Neuronal stem cell (in vitro differentiated cells): Measurements from ENCODE around the gene TUG1. TPM values are rescaled to one million over a fixed set of nuclear protein-coding genes. Genes with fewer than 3 reads are reported as not detected.
A peak's percentile ranks its signal among the peaks of the same experiment; 100 is the strongest.

Experiments
- DNase-seq: peaks from one replicate; pipeline ENCODE4 v3.0.0-alpha.2; 2013; ENCODE audit warnings: low spot score
- H2AFZ ChIP-seq: one replicate; pipeline ENCODE4 v1.6.1; 2013; ENCODE audit warnings: mild to moderate bottlenecking, low read length, inconsistent platforms
- H2AK5ac ChIP-seq: 2 replicates; pipeline ENCODE4 v1.6.1; 2013; ENCODE audit warnings: low read depth, mild to moderate bottlenecking, inconsistent platforms, low read length, moderate library complexity, mixed read lengths
- H2BK120ac ChIP-seq: 2 replicates; pipeline ENCODE4 v1.6.1; 2013; ENCODE audit warnings: low read depth, mild to moderate bottlenecking, inconsistent platforms, low read length, moderate library complexity, mixed read lengths
- H2BK12ac ChIP-seq: one replicate; pipeline ENCODE4 v1.6.1; 2013; ENCODE audit warnings: low read length, inconsistent platforms
- H2BK15ac ChIP-seq: 2 replicates; pipeline ENCODE4 v1.6.1; 2013; ENCODE audit warnings: mild to moderate bottlenecking, low read length, inconsistent platforms, mixed read lengths
- H2BK5ac ChIP-seq: one replicate; pipeline ENCODE4 v1.6.1; 2013; ENCODE audit warnings: inconsistent platforms, mild to moderate bottlenecking, low read length, moderate library complexity
- H3K14ac ChIP-seq: one replicate; pipeline ENCODE4 v1.6.1; 2013; ENCODE audit warnings: low read length, inconsistent platforms
- H3K18ac ChIP-seq: 2 replicates; pipeline ENCODE4 v1.6.1; 2013; ENCODE audit warnings: low read length, inconsistent platforms
- H3K23ac ChIP-seq: 2 replicates; pipeline ENCODE4 v1.6.1; 2013; ENCODE audit warnings: low read depth, mild to moderate bottlenecking, mixed read lengths, low read length, inconsistent platforms; ENCODE audit not compliant: poor library complexity
- H3K27ac ChIP-seq: replicated peaks from 3 replicates; pipeline ENCODE4 v1.5.1; 2013; ENCODE audit warnings: low read length, inconsistent platforms
- H3K27me3 ChIP-seq, 3 experiments: 2 replicates each; pipeline ENCODE4 v1.6.1; 2013; ENCODE audit warnings: low read length in 3 of 3, mild to moderate bottlenecking in 2 of 3, inconsistent platforms in 1 of 3, low read depth in 1 of 3, mixed read lengths in 1 of 3, moderate library complexity in 1 of 3; ENCODE audit not compliant: control insufficient read depth in 3 of 3, insufficient read depth in 3 of 3
- H3K36me3 ChIP-seq, 2 donors: replicated peaks in 1 of 2; 2 replicates each; pipeline ENCODE4 v1.6.1; 2013; ENCODE audit warnings: low read length in 2 of 2; ENCODE audit not compliant: control insufficient read depth in 2 of 2, insufficient read depth in 2 of 2
- H3K4ac ChIP-seq: 2 replicates; pipeline ENCODE4 v1.6.1; 2013; ENCODE audit warnings: inconsistent platforms, mild to moderate bottlenecking, low read length, moderate library complexity
- H3K4me1 ChIP-seq, 2 donors: 1 replicate in 1 of 2; 2 replicates in 1 of 2; pipeline ENCODE4 v1.6.1; 2013; ENCODE audit warnings: low read length in 2 of 2, low read depth in 1 of 2; ENCODE audit not compliant: control insufficient read depth in 2 of 2, insufficient read depth in 1 of 2
- H3K4me2 ChIP-seq: one replicate; pipeline ENCODE4 v1.6.1; 2013; ENCODE audit warnings: mild to moderate bottlenecking, low read length, inconsistent platforms; ENCODE audit not compliant: insufficient read depth, poor library complexity, severe bottlenecking
- H3K4me3 ChIP-seq, 2 donors: 2 replicates each; pipeline ENCODE4 v1.5.1; 2013; ENCODE audit warnings: low read length in 2 of 2, mild to moderate bottlenecking in 2 of 2, inconsistent platforms in 1 of 2, moderate library complexity in 1 of 2
- H3K79me1 ChIP-seq: one replicate; pipeline ENCODE4 v1.6.1; 2013; ENCODE audit warnings: low read depth, mild to moderate bottlenecking, inconsistent platforms, low read length, moderate library complexity
- H3K9ac ChIP-seq: one replicate; pipeline ENCODE4 v1.6.1; 2013; ENCODE audit warnings: mild to moderate bottlenecking, low read depth, low read length, inconsistent platforms; ENCODE audit not compliant: poor library complexity
- H3K9me3 ChIP-seq, 2 donors: replicated peaks in 1 of 2; 2 replicates each; pipeline versions ENCODE3 to v1.6.1; 2013; ENCODE audit warnings: low read length in 2 of 2, mild to moderate bottlenecking in 2 of 2, inconsistent platforms in 1 of 2, low read depth in 1 of 2, mixed read lengths in 1 of 2, moderate library complexity in 1 of 2; ENCODE audit not compliant: control insufficient read depth in 2 of 2, insufficient read depth in 1 of 2
- H4K8ac ChIP-seq: one replicate; pipeline ENCODE4 v1.6.1; 2013; ENCODE audit warnings: low read depth, mild to moderate bottlenecking, inconsistent platforms, low read length, moderate library complexity
- H4K91ac ChIP-seq: one replicate; pipeline ENCODE4 v1.6.1; 2013; ENCODE audit warnings: low read length, low read depth, mild to moderate bottlenecking, inconsistent platforms; ENCODE audit not compliant: poor library complexity
- WGBS, 2 donors: extraction: QIAGEN DNeasy Blood & Tissue Kit; methylation state at CpG; one replicate each; pipeline ENCODE4 v1.1.7; 2013; ENCODE audit warnings: missing lambda C conversion rate in 2 of 2, mixed read lengths in 1 of 2; ENCODE audit not compliant: insufficient read length in 2 of 2, insufficient replicate concordance in 1 of 2; ENCODE audit errors: extremely low coverage in 2 of 2; 5-methylcytosine and 5-hydroxymethylcytosine counted together
- polyA plus RNA-seq, 2 experiments: library from polyadenylated mRNA; stranded (reverse); fragments of 200-250 nt; gene quantifications; one replicate each; pipeline ENCODE4 v1.2.3, GENCODE V29; 2013

TUG1 gene
- polyA plus RNA-seq (2013, experiment 1 of 2) = 113 TPM
- 113 TPM for polyA plus RNA-seq (2013, experiment 2 of 2)

DNA sequence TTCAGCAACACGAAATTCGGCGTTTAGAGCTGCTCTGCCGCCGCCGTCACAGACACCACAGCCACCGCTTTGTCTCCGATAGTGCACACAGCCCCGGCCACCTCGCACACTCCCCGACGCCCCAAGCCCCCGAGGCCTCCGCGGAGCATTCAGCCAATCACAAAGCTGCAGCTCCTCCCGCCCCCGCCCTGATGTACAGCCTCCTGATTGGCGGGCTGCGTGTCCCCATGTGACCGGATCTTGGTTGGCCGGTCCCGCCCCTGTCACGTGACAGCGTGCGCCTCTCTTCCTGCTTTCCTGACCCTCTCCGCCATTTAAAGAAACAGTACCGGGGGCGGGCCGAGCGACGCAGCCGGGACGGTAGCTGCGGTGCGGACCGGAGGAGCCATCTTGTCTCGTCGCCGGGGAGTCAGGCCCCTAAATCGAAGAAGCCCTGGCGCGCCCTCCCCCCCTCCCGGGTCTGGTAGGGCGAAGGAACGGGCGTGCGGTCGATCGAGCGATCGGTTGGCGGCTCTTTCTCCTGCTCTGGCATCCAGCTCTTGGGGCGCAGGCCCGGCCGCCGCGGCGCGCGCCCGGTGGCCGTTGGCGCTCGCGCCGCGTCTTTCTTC lies at the start of gene TUG1:
Gene TUG1 (plus strand): TSS at position 342 of the 608 bp plus-strand sequence.
- peaks cover 3 to 4% of the 10 kb centered on the region in 2 donors for H3K4me1 ChIP-seq
- peaks cover 4% of the 10 kb centered on the region for H3K79me1 ChIP-seq
- H4K91ac ChIP-seq = no peak within 1 kb of the TSS
- H3K4me3 ChIP-seq = peak within 1 kb of the TSS; percentile 80 to 92
- no peak within 1 kb of the TSS for H3K4ac ChIP-seq
- peak within 1 kb of the TSS; percentile 78 for H3K4me2 ChIP-seq
- peak within 1 kb of the TSS; percentile 95 for H3K18ac ChIP-seq
- H3K27me3 ChIP-seq = no peaks in the 10 kb centered on the region
- H3K9ac ChIP-seq = peak within 1 kb of the TSS; percentile 78
- H2BK120ac ChIP-seq = no peak within 1 kb of the TSS
- H4K8ac ChIP-seq = no peak within 1 kb of the TSS
- WGBS, 2 donors = no CpG with 5 or more reads among the region's 67 CpGs
- H2BK5ac ChIP-seq = peak within 1 kb of the TSS; percentile 54
- H2BK12ac ChIP-seq = no peak within 1 kb of the TSS
- peak within 1 kb of the TSS; percentile 92 for H2AFZ ChIP-seq
- H2AK5ac ChIP-seq = peak within 1 kb of the TSS; percentile 84
- DNase-seq = peak; percentile 95
- peak within 1 kb of the TSS; percentile 82 for H3K23ac ChIP-seq
- H3K9me3 ChIP-seq = peaks cover 38 to 83% of the 10 kb centered on the region in 2 donors
- peak within 1 kb of the TSS; percentile 79 for H3K27ac ChIP-seq
- peaks cover 27 to 74% of the 10 kb centered on the region in 2 donors for H3K36me3 ChIP-seq
- no peak within 1 kb of the TSS for H3K14ac ChIP-seq
- peak within 1 kb of the TSS; percentile 88 for H2BK15ac ChIP-seq

GRCh38 chr22:30919973-30920372 lies 49.1 kb upstream of the TUG1 start:
- no peak overlapping the region for H3K14ac ChIP-seq
- H3K36me3 ChIP-seq = peaks cover 8 to 16% of the 10 kb centered on the region in 2 donors
- H2BK12ac ChIP-seq = no peak overlapping the region
- no peak overlapping the region for H3K4ac ChIP-seq
- no peak overlapping the region for H3K27ac ChIP-seq
- H2BK5ac ChIP-seq = no peak overlapping the region
- no peak overlapping the region for H2AK5ac ChIP-seq
- DNase-seq = no peak
- H3K4me2 ChIP-seq = no peak overlapping the region
- no peaks in the 10 kb centered on the region for H3K27me3 ChIP-seq
- no peak overlapping the region for H4K91ac ChIP-seq
- no peak overlapping the region for H2BK15ac ChIP-seq
- H3K79me1 ChIP-seq = no peaks in the 10 kb centered on the region
- no peak overlapping the region for H3K9ac ChIP-seq
- no peaks in the 10 kb centered on the region for H3K4me1 ChIP-seq
- H3K4me3 ChIP-seq = no peak overlapping the region
- no CpG with 5 or more reads among the region's 7 CpGs for WGBS, 2 donors
- H4K8ac ChIP-seq = no peak overlapping the region
- H2BK120ac ChIP-seq = no peak overlapping the region
- H3K18ac ChIP-seq = no peak overlapping the region
- H3K9me3 ChIP-seq = no peaks in the 10 kb centered on the region
- H3K23ac ChIP-seq = no peak overlapping the region
- no peak overlapping the region for H2AFZ ChIP-seq

GRCh38 chr22:30920407-30920806 lies 48.7 kb upstream of the TUG1 start:
- H3K4me1 ChIP-seq = no peaks in the 10 kb centered on the region
- no peak overlapping the region for H3K4me3 ChIP-seq
- H2BK15ac ChIP-seq = no peak overlapping the region
- WGBS, 2 donors = no CpG with 5 or more reads among the region's 9 CpGs
- H3K79me1 ChIP-seq = no peaks in the 10 kb centered on the region
- no peak overlapping the region for H2AFZ ChIP-seq
- no peak overlapping the region for H2BK12ac ChIP-seq
- H3K4me2 ChIP-seq = no peak overlapping the region
- H3K18ac ChIP-seq = no peak overlapping the region
- peak; percentile 75 for DNase-seq
- no peaks in the 10 kb centered on the region for H3K27me3 ChIP-seq
- H2AK5ac ChIP-seq = no peak overlapping the region
- H3K9me3 ChIP-seq = no peaks in the 10 kb centered on the region
- H2BK120ac ChIP-seq = no peak overlapping the region
- H4K91ac ChIP-seq = no peak overlapping the region
- H3K36me3 ChIP-seq = peaks cover 10 to 20% of the 10 kb centered on the region in 2 donors
- no peak overlapping the region for H4K8ac ChIP-seq
- no peak overlapping the region for H3K9ac ChIP-seq
- H2BK5ac ChIP-seq = no peak overlapping the region
- H3K23ac ChIP-seq = no peak overlapping the region
- H3K14ac ChIP-seq = no peak overlapping the region
- no peak overlapping the region for H3K4ac ChIP-seq
- no peak overlapping the region for H3K27ac ChIP-seq

GRCh38 chr22:30921108-30921507 lies 48.0 kb upstream of the TUG1 start:
- WGBS, 2 donors = no CpG with 5 or more reads among the region's 6 CpGs
- no peak overlapping the region for H3K18ac ChIP-seq

More at GRCh38 chr22:30921108-30921507, 48.0 kb upstream of the TUG1 start:
- Histone ChIP-seq H3K4ac (no peak overlapping the region), H3K4me2 (no peak overlapping the region), H2BK12ac (no peak overlapping the region), H4K91ac (no peak overlapping the region), H3K27me3 (no peaks in the 10 kb centered on the region), H3K23ac (no peak overlapping the region), H3K36me3 (peaks cover 15 to 27% of the 10 kb centered on the region in 2 donors), H3K9ac (no peak overlapping the region), H3K4me3 (no peak overlapping the region), H3K9me3 (no peaks in the 10 kb centered on the region), H2BK15ac (no peak overlapping the region), H3K27ac (no peak overlapping the region), H2BK5ac (no peak overlapping the region), H4K8ac (no peak overlapping the region), H3K4me1 (no peaks in the 10 kb centered on the region), H2AFZ (no peak overlapping the region), H2BK120ac (no peak overlapping the region), H3K14ac (no peak overlapping the region), H3K79me1 (no peaks in the 10 kb centered on the region), H2AK5ac (no peak overlapping the region)
- no peak for DNase-seq
